DMS153 treated with DMSO at 0.1 percent for 48 hours (cell line): ENCODE measurements around the gene ME2.
"Not testable (repeated sequence)": the region's sequence is repeated elsewhere in the genome, so short reads cannot be mapped to it uniquely, and the experiment has no call there.

Experiments used
- DNase-seq: peaks from one replicate; lab custom pipeline; 2025; ENCODE audit not compliant: unreplicated experiment; lab: John Stamatoyannopoulos, UW

The ME2 gene

DNA sequence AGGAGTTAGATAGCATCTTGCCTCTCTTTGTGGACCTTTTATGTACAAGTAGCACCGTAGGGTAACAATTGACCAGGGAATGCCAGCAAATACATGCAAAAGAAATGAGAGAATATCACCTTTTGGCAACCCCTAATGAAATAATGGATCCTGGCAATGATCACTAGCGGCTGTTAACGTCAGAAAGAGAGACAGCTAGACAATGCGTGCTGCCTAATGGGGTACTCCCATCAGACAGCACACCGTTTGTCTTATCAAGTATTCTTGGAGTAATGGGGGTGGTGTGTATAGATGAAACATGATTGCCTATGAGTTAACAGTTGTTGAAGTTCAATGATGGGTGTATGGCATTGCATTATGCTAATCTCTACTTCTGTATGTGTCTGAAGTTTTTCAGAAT is 90.5 kb downstream of the ME2 start:
- no peak for DNase-seq

- peak; percentile 24 for DNase-seq
Observed at GRCh38 chr18:50970006-50970405, 91.1 kb downstream of the ME2 start.

- DNase-seq, result not testable (repeated sequence)
Observed at GRCh38 chr18:50972404-50972803, 93.5 kb downstream of the ME2 start.

DNA sequence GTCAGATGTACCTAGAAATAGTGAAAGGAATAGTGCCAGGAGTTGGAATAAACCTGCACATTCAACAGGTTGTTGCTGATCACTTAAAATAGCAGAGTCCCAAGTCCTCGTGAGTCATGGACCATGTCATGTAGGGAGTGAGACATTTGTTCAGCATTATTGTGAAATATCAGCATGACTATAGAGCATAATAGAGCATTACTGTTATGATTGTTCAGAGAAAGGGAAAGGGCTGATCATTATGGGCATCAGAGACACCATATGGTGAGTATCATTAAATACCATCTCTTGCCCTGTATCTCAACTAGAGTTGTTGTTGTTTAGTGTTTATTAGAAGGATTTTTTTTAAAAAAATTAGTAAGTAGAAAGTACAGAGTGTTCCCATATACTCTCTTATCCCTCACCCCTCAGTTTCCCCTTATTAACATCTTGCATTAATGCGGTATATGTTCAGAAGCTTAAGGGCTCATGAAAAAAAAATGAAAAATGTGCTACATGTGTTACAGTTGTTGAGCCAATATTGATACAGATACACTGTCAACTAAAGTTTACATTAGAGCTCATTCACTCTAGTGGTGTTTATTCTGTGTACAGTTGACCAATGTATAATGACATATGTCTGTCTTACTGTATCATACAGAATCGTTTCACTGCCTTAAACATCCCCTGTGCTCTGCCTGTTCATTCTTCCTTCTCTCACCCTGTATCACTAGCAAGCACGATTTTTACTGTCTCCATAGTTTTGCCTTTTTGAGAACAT is 94.6 kb downstream of the ME2 start:
- DNase-seq, result no peak

DNA sequence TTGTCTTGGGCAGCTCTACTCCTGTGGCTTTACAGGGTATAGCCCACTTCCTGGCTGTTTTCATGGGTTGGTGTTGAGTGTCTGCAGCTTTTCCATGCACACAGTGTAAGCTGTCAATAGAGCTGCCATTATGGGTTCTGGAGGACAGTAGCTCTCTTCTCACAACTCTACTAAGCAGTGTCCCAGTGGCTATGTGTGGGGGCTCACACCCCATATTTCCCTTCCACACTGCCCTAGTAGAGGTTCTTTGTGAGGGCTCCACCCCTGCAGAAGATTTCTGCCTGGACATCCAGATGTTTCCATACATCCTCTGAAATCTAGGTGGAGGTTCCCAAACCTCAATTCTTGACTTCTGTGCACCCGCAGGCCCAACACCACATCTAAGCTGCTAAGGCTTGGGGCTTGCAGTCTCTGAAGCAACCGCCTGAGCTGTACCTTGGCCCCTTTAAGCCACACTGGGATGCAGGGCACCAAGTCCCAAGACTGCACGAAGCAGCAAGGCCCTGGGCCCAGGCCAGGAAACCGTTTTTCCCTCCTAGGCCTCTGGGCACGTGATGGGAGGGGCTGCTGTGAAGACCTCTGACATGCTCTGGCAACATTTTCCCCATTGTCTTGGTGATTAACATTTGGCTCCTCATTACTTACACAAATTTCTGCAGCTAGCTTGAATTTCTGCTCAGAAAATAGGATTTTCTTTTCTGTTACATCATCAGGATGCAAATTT is 98.3 kb downstream of the ME2 start:
- no peak for DNase-seq

GRCh38 chr18:50981381-50981780 is 102.5 kb downstream of the ME2 start:
- no peak for DNase-seq

- DNase-seq, result no peak
Observed at GRCh38 chr18:50982086-50982801, 103.3 kb downstream of the ME2 start.

DNA sequence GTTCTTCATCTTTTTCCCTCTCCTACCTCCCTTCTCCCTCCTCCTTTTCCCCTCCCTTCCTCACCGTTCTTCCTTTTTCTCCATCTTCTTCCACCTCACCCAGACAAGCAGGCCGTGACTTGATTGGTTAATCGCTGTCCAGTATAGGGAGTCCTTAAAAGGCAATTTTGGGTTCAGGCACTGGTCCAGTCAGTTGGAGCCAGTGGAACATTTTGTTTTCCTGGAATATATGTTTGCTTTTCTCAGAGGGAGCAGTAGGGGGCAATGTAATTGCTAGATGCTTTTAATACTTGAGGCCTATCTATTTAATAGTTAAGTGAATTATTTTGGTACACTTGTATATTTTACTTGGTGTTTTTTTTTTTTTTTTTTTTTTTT is 103.9 kb downstream of the ME2 start:
- DNase-seq, result no peak

GRCh38 chr18:50986360-50987087 is 107.6 kb downstream of the ME2 start:
- DNase-seq, result no peak

- DNase-seq, result no peak
Observed at GRCh38 chr18:50987261-50987660, 108.3 kb downstream of the ME2 start.

- no peak for DNase-seq
Observed at GRCh38 chr18:50989711-50990110, 110.8 kb downstream of the ME2 start.

DNA sequence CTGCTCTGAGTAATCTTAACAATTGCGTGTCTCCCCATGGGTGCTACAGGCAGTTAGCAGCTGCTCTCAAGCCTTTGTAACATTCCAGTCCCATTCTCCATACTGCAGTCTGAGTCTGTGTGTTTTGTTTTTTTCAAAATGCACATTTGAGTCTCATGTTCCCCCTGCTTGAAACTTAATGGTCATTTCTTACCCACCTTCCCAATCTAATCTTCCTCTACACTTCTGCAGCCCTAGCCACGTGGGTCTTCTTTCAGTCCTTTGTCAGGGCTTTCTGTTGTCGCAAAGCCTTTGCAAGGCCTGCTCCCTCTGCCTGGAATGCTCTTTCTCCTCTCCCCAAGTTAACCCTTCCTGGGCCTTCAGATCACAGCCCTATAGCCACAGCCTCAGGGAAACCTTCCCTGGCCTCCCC is 113.4 kb downstream of the ME2 start:
- no peak for DNase-seq

GRCh38 chr18:50994031-50994430 is 115.1 kb downstream of the ME2 start:
- DNase-seq, result no peak

DNA sequence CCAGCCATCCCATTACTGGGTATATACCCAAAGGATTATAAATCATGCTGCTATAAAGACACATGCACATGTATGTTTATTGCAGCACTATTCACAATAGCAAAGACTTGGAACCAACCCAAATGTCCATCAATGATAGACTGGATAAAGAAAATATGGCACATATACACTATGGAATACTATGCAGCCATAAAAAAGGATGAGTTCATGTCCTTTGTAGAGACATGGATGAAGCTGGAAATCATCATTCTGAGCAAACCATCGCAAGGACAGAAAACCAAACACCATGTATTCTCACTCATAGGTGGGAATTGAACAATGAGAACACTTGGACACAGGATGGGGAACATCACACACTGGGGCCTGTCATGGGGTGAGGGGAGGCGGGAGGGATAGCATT is 124.3 kb downstream of the ME2 start:
- DNase-seq, result not testable (repeated sequence)
